Posterior vena cava (tissue), 2 donors: ENCODE data around the gene PRRG4. TPM values are rescaled to one million over a fixed set of nuclear protein-coding genes. Genes with fewer than 3 reads are reported as not detected.
A peak's percentile ranks its signal among the peaks of the same experiment; 100 is the strongest.
"Not testable (repeated sequence)": the region's sequence is repeated elsewhere in the genome, so short reads cannot be mapped to it uniquely, and the experiment has no call there.

Source experiments
- DNase-seq: peaks from one replicate; pipeline ENCODE4 v3.0.0-alpha.2; 2020; ENCODE audit warnings: low spot score
- intact Hi-C, 2 donors: fragments of 100-400 bp; cut with DNase I; formaldehyde crosslinking; loops; one replicate each; pipeline versions ENCODE4 v1.14.1 to v1.14.2; 2022 to 2023
- long read RNA-seq, 2 donors: library from polyadenylated mRNA; unstranded; transcript quantifications; one replicate each; pipeline ENCODE4 v2.0.0, GENCODE V29; 2020 to 2021
- total RNA-seq, 2 donors: library from RNA; stranded (reverse); fragmentation: NEBNext Ultra II Directional; extraction: Animal tissue kit (Norgen Biotek cat#: 25700); gene quantifications; one replicate each; pipeline ENCODE4 v1.2.1, GENCODE V29; 2021
- donor health status: DM: yes; HTN: yes; CAD: no.
- donor health status: DM: yes; HTN: yes; CAD: no.

PRRG4 gene
- under 1 TPM; 0.81 to 0.83 TPM for total RNA-seq
- long read RNA-seq, donor 1, partial matches to known transcripts: 0 of 1 reads
- long read RNA-seq, donor 1, other reads (novel, unspliced or antisense): 1 of 1 reads
- long read RNA-seq, donor 2, partial matches to known transcripts: 0 of 1 reads
- long read RNA-seq, donor 2, other reads (novel, unspliced or antisense): 1 of 1 reads

- intact Hi-C loops: no loop called here
- DNase-seq: peak; percentile 87
Measured at GRCh38 chr11:32829680-32830412, at the start of gene PRRG4. PRRG4 (plus strand) TSS chr11:32829927; CDS start chr11:32830530, 603 bp downstream.

- intact Hi-C loops: not testable (repeated sequence)
Measured at GRCh38 chr11:32780839-32781238, 48.9 kb upstream of the PRRG4 start.

GRCh38 chr11:32781721-32782120, 48.0 kb upstream of the PRRG4 start:
- DNase-seq: no peak
- intact Hi-C loops: no loop called here

More at GRCh38 chr11:32780839-32781238, 48.9 kb upstream of the PRRG4 start:
- DNase-seq: not testable (repeated sequence)

GRCh38 chr11:32785262-32785661, 44.5 kb upstream of the PRRG4 start:
- DNase-seq: no peak
- intact Hi-C loops: no loop called here

- DNase-seq: no peak
- intact Hi-C loops: no loop called here
Measured at GRCh38 chr11:32786811-32787210, 42.9 kb upstream of the PRRG4 start.

GRCh38 chr11:32790916-32791315, 38.8 kb upstream of the PRRG4 start:
- no peak for DNase-seq
- intact Hi-C loops: loop anchor here in 1 of 2 donors (5.0 kb wide), 1 partner anchor 464 kb away; no protein-coding TSS in a partner anchor

- intact Hi-C loops: loop anchor here in 1 of 2 donors (5.0 kb wide), 1 partner anchor 465 kb away; no protein-coding TSS in a partner anchor
- DNase-seq: no peak
Measured at GRCh38 chr11:32792111-32792947, 37.4 kb upstream of the PRRG4 start.

- intact Hi-C loops: loop anchor here in 1 of 2 donors (5.0 kb wide), 1 partner anchor 466 kb away; no protein-coding TSS in a partner anchor
- no peak for DNase-seq
Measured at GRCh38 chr11:32792948-32793475, 36.7 kb upstream of the PRRG4 start.

GRCh38 chr11:32794439-32794838, 35.3 kb upstream of the PRRG4 start, which contains the start of gene CCDC73:
CCDC73 (minus strand) TSS chr11:32794662; CDS start chr11:32760243, 34,419 bp downstream.
- DNase-seq: no peak
- intact Hi-C loops: loop anchor here in 1 of 2 donors (5.0 kb wide), 1 partner anchor 467 kb away; no protein-coding TSS in a partner anchor

GRCh38 chr11:32796425-32796824, 33.3 kb upstream of the PRRG4 start:
- DNase-seq: no peak
- intact Hi-C loops: no loop called here

- intact Hi-C loops: no loop called here
- peak; percentile 86 for DNase-seq
Measured at GRCh38 chr11:32809313-32809712, 20.4 kb upstream of the PRRG4 start.

GRCh38 chr11:32817181-32817851, 12.4 kb upstream of the PRRG4 start:
- intact Hi-C loops: no loop called here
- DNase-seq: no peak

- no peak for DNase-seq
- intact Hi-C loops: no loop called here
Measured at GRCh38 chr11:32817852-32818183, 11.9 kb upstream of the PRRG4 start.

- DNase-seq: no peak
- intact Hi-C loops: no loop called here
Measured at GRCh38 chr11:32819187-32819586, 10.5 kb upstream of the PRRG4 start.

- DNase-seq: no peak
- intact Hi-C loops: no loop called here
Measured at GRCh38 chr11:32820497-32820896, 9.2 kb upstream of the PRRG4 start.

GRCh38 chr11:32821517-32821916, 8.2 kb upstream of the PRRG4 start:
- DNase-seq: no peak
- intact Hi-C loops: no loop called here

GRCh38 chr11:32821917-32822560, 7.7 kb upstream of the PRRG4 start:
- intact Hi-C loops: no loop called here
- no peak for DNase-seq

- intact Hi-C loops, DNase-seq: not testable (repeated sequence)
Measured at GRCh38 chr11:32823617-32824016, 6.1 kb upstream of the PRRG4 start.

- no peak for DNase-seq
- intact Hi-C loops: no loop called here
Measured at GRCh38 chr11:32826113-32826512, 3.6 kb upstream of the PRRG4 start.
